Measurements from ENCODE around the gene PRKG1.

The PRKG1 gene

GRCh38 chr10:52259426-52259812, 1185.1 kb downstream of the PRKG1 start:
- DNase-seq (ENCODE audit: low spot score in 2 of 2) (no peak), ATAC-seq (replicated peaks; ENCODE audit: extremely low read depth, poor library complexity, severe bottlenecking) (no peak)
- no peaks in the 10 kb centered on the region for H3K36me3 Mint-ChIP-seq (ENCODE audit: insufficient read depth)
- no peaks in the 10 kb centered on the region for H3K4me1 Mint-ChIP-seq
- H3K9me3 Mint-ChIP-seq = no peaks in the 10 kb centered on the region
- no peak overlapping the region for H3K4me3 Mint-ChIP-seq
- no peak overlapping the region for H3K27ac Mint-ChIP-seq (ENCODE audit: low read depth)
- H3K27me3 Mint-ChIP-seq = no peaks in the 10 kb centered on the region

GRCh38 chr10:52261362-52261761, 1187.1 kb downstream of the PRKG1 start:
- Mint-ChIP-seq H3K27ac (ENCODE audit: low read depth) (no peak overlapping the region), H3K4me3 (no peak overlapping the region), H3K27me3 (no peaks in the 10 kb centered on the region), H3K36me3 (ENCODE audit: insufficient read depth) (no peaks in the 10 kb centered on the region), H3K9me3 (peaks cover 3% of the 10 kb centered on the region), H3K4me1 (no peaks in the 10 kb centered on the region)
- no peak for DNase-seq (ENCODE audit: low spot score in 2 of 2)
- ATAC-seq (replicated peaks; ENCODE audit: extremely low read depth, poor library complexity, severe bottlenecking) = no peak

GRCh38 chr10:52265131-52265926, 1191.0 kb downstream of the PRKG1 start:
- no peak for DNase-seq (ENCODE audit: low spot score in 2 of 2)
- Mint-ChIP-seq H3K4me3 (no peak overlapping the region), H3K4me1 (no peaks in the 10 kb centered on the region), H3K9me3 (peaks cover 6% of the 10 kb centered on the region), H3K27ac (ENCODE audit: low read depth) (no peak overlapping the region), H3K27me3 (no peaks in the 10 kb centered on the region), H3K36me3 (ENCODE audit: insufficient read depth) (no peaks in the 10 kb centered on the region)
- no peak for ATAC-seq (replicated peaks; ENCODE audit: extremely low read depth, poor library complexity, severe bottlenecking)

- no peaks in the 10 kb centered on the region for H3K4me1 Mint-ChIP-seq
- H3K27ac Mint-ChIP-seq (ENCODE audit: low read depth) = no peak overlapping the region
- no peaks in the 10 kb centered on the region for H3K36me3 Mint-ChIP-seq (ENCODE audit: insufficient read depth)
- DNase-seq (ENCODE audit: low spot score in 2 of 2) = no peak
- H3K4me3 Mint-ChIP-seq = no peak overlapping the region
- no peak for ATAC-seq (replicated peaks; ENCODE audit: extremely low read depth, poor library complexity, severe bottlenecking)
- H3K27me3 Mint-ChIP-seq = no peaks in the 10 kb centered on the region
- peaks cover 6% of the 10 kb centered on the region for H3K9me3 Mint-ChIP-seq
Observed at GRCh38 chr10:52266858-52267257, 1192.6 kb downstream of the PRKG1 start.

GRCh38 chr10:52268790-52269189, 1194.5 kb downstream of the PRKG1 start:
- H3K4me3 Mint-ChIP-seq = no peak overlapping the region
- no peak for DNase-seq (ENCODE audit: low spot score in 2 of 2)
- no peaks in the 10 kb centered on the region for H3K36me3 Mint-ChIP-seq (ENCODE audit: insufficient read depth)
- H3K27ac Mint-ChIP-seq (ENCODE audit: low read depth) = no peak overlapping the region
- no peak for ATAC-seq (replicated peaks; ENCODE audit: extremely low read depth, poor library complexity, severe bottlenecking)
- H3K9me3 Mint-ChIP-seq = peaks cover 6% of the 10 kb centered on the region
- H3K4me1 Mint-ChIP-seq = no peaks in the 10 kb centered on the region
- no peaks in the 10 kb centered on the region for H3K27me3 Mint-ChIP-seq

GRCh38 chr10:52269233-52269632, 1194.9 kb downstream of the PRKG1 start:
- H3K4me3 Mint-ChIP-seq = no peak overlapping the region
- no peaks in the 10 kb centered on the region for H3K36me3 Mint-ChIP-seq (ENCODE audit: insufficient read depth)
- no peaks in the 10 kb centered on the region for H3K4me1 Mint-ChIP-seq

GRCh38 chr10:52276163-52276562, 1201.9 kb downstream of the PRKG1 start:
- Mint-ChIP-seq H3K27me3 (no peaks in the 10 kb centered on the region), H3K36me3 (ENCODE audit: insufficient read depth) (no peaks in the 10 kb centered on the region), H3K4me3 (no peak overlapping the region), H3K9me3 (peaks cover 16% of the 10 kb centered on the region), H3K4me1 (no peaks in the 10 kb centered on the region), H3K27ac (ENCODE audit: low read depth) (no peak overlapping the region)
- DNase-seq (ENCODE audit: low spot score in 2 of 2) = no peak
- no peak for ATAC-seq (replicated peaks; ENCODE audit: extremely low read depth, poor library complexity, severe bottlenecking)

More at GRCh38 chr10:52269233-52269632, 1194.9 kb downstream of the PRKG1 start:
- Mint-ChIP-seq H3K27ac (ENCODE audit: low read depth) (no peak overlapping the region), H3K27me3 (no peaks in the 10 kb centered on the region), H3K9me3 (peaks cover 9% of the 10 kb centered on the region)
- ATAC-seq (replicated peaks; ENCODE audit: extremely low read depth, poor library complexity, severe bottlenecking) = no peak
- no peak for DNase-seq (ENCODE audit: low spot score in 2 of 2)

- Mint-ChIP-seq H3K27me3 (no peaks in the 10 kb centered on the region), H3K4me1 (no peaks in the 10 kb centered on the region), H3K36me3 (ENCODE audit: insufficient read depth) (no peaks in the 10 kb centered on the region), H3K4me3 (no peak overlapping the region), H3K27ac (ENCODE audit: low read depth) (no peak overlapping the region), H3K9me3 (peaks cover 16% of the 10 kb centered on the region)
- DNase-seq (ENCODE audit: low spot score in 2 of 2) (no peak), ATAC-seq (replicated peaks; ENCODE audit: extremely low read depth, poor library complexity, severe bottlenecking) (no peak)
Observed at GRCh38 chr10:52276986-52277385, 1202.7 kb downstream of the PRKG1 start.

GRCh38 chr10:52279546-52279945, 1205.3 kb downstream of the PRKG1 start:
- H3K36me3 Mint-ChIP-seq (ENCODE audit: insufficient read depth) = no peaks in the 10 kb centered on the region
- no peak overlapping the region for H3K4me3 Mint-ChIP-seq
- ATAC-seq (replicated peaks; ENCODE audit: extremely low read depth, poor library complexity, severe bottlenecking) (no peak), DNase-seq (ENCODE audit: low spot score in 2 of 2) (no peak)
- no peaks in the 10 kb centered on the region for H3K27me3 Mint-ChIP-seq
- no peak overlapping the region for H3K27ac Mint-ChIP-seq (ENCODE audit: low read depth)
- peaks cover 18% of the 10 kb centered on the region for H3K9me3 Mint-ChIP-seq
- no peaks in the 10 kb centered on the region for H3K4me1 Mint-ChIP-seq

GRCh38 chr10:52280051-52280450, 1205.8 kb downstream of the PRKG1 start:
- no peaks in the 10 kb centered on the region for H3K36me3 Mint-ChIP-seq (ENCODE audit: insufficient read depth)
- H3K4me1 Mint-ChIP-seq = no peaks in the 10 kb centered on the region
- H3K9me3 Mint-ChIP-seq = peaks cover 17% of the 10 kb centered on the region
- ATAC-seq (replicated peaks; ENCODE audit: extremely low read depth, poor library complexity, severe bottlenecking) (no peak), DNase-seq (ENCODE audit: low spot score in 2 of 2) (no peak)
- no peak overlapping the region for H3K27ac Mint-ChIP-seq (ENCODE audit: low read depth)
- H3K4me3 Mint-ChIP-seq = no peak overlapping the region
- no peaks in the 10 kb centered on the region for H3K27me3 Mint-ChIP-seq

- Mint-ChIP-seq H3K36me3 (ENCODE audit: insufficient read depth) (no peaks in the 10 kb centered on the region), H3K27me3 (no peaks in the 10 kb centered on the region), H3K4me1 (no peaks in the 10 kb centered on the region), H3K4me3 (no peak overlapping the region), H3K9me3 (peaks cover 12% of the 10 kb centered on the region), H3K27ac (ENCODE audit: low read depth) (no peak overlapping the region)
- ATAC-seq (replicated peaks; ENCODE audit: extremely low read depth, poor library complexity, severe bottlenecking) = no peak
- no peak for DNase-seq (ENCODE audit: low spot score in 2 of 2)
Observed at GRCh38 chr10:52283174-52283573, 1208.9 kb downstream of the PRKG1 start.

GRCh38 chr10:52284416-52285013, 1210.2 kb downstream of the PRKG1 start:
- ATAC-seq (replicated peaks; ENCODE audit: extremely low read depth, poor library complexity, severe bottlenecking) (no peak), DNase-seq (ENCODE audit: low spot score in 2 of 2) (no peak)
- Mint-ChIP-seq H3K27me3 (no peaks in the 10 kb centered on the region), H3K4me1 (no peaks in the 10 kb centered on the region), H3K4me3 (no peak overlapping the region), H3K36me3 (ENCODE audit: insufficient read depth) (no peaks in the 10 kb centered on the region), H3K27ac (ENCODE audit: low read depth) (no peak overlapping the region), H3K9me3 (peaks cover 12% of the 10 kb centered on the region)

- Mint-ChIP-seq H3K4me1 (no peaks in the 10 kb centered on the region), H3K27me3 (no peaks in the 10 kb centered on the region), H3K9me3 (peaks cover 9% of the 10 kb centered on the region), H3K27ac (ENCODE audit: low read depth) (no peak overlapping the region), H3K4me3 (no peak overlapping the region), H3K36me3 (ENCODE audit: insufficient read depth) (no peaks in the 10 kb centered on the region)
- no peak for ATAC-seq (replicated peaks; ENCODE audit: extremely low read depth, poor library complexity, severe bottlenecking)
- DNase-seq (ENCODE audit: low spot score in 2 of 2) = no peak
Observed at GRCh38 chr10:52287866-52288265, 1213.6 kb downstream of the PRKG1 start.
